ENCODE results near the gene EPB41L4A. TPM values are rescaled to one million over a fixed set of nuclear protein-coding genes. Genes with fewer than 3 reads are reported as not detected.

The EPB41L4A gene
- total RNA-seq, 1 experiment from 2014 or later, result 5.2 TPM

- Mint-ChIP-seq H3K4me1 (peaks cover 12% of the 10 kb centered on the region), H3K4me3 (no peak overlapping the region), H3K9me3 (no peaks in the 10 kb centered on the region), H3K27ac (no peak overlapping the region), H3K27me3 (ENCODE audit: low read depth) (no peaks in the 10 kb centered on the region), H3K36me3 (no peaks in the 10 kb centered on the region)
- ATAC-seq (no peak), DNase-seq (ENCODE audit: low spot score) (no peak)
- TF ChIP-seq JUN (CRISPR knock-in tag; IDR thresholded peaks at IDR 0.05), result no peak
- no peak for TF ChIP-seq GRHL2 (CRISPR knock-in tag; IDR thresholded peaks at IDR 0.05; ENCODE audit: insufficient replicate concordance, severe bottlenecking)
- TF ChIP-seq EMX1 (CRISPR knock-in tag; IDR thresholded peaks at IDR 0.05), result no peak
- no peak for TF ChIP-seq ZBTB21 (CRISPR knock-in tag; IDR thresholded peaks at IDR 0.05; ENCODE audit: borderline replicate concordance)
- TF ChIP-seq ZNF317 (CRISPR knock-in tag; IDR thresholded peaks at IDR 0.05; ENCODE audit: borderline replicate concordance, low read depth), result no peak
- no peak for TF ChIP-seq NR2C2 (CRISPR knock-in tag; IDR thresholded peaks at IDR 0.05)
- no peak for TF ChIP-seq ZNF671 (CRISPR knock-in tag; IDR thresholded peaks at IDR 0.05)
- no peak for TF ChIP-seq USF1 (CRISPR knock-in tag; IDR thresholded peaks at IDR 0.05)
- TF ChIP-seq KAT7 (CRISPR knock-in tag; IDR thresholded peaks at IDR 0.05; ENCODE audit: borderline replicate concordance), result no peak
- no peak for TF ChIP-seq ETV6 (CRISPR knock-in tag; IDR thresholded peaks at IDR 0.05)
- no peak for TF ChIP-seq FOXK1 (CRISPR knock-in tag; IDR thresholded peaks at IDR 0.05)
- no peak for TF ChIP-seq ZNF532 (CRISPR knock-in tag; IDR thresholded peaks at IDR 0.05; ENCODE audit: borderline replicate concordance)
- TF ChIP-seq, protein P1, sequence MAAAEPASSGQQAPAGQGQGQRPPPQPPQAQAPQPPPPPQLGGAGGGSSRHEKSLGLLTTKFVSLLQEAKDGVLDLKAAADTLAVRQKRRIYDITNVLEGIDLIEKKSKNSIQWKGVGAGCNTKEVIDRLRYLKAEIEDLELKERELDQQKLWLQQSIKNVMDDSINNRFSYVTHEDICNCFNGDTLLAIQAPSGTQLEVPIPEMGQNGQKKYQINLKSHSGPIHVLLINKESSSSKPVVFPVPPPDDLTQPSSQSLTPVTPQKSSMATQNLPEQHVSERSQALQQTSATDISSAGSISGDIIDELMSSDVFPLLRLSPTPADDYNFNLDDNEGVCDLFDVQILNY (CRISPR knock-in tag; IDR thresholded peaks at IDR 0.05), result no peak
- ChIA-PET CTCF (interaction anchor here (1.2 kb wide), 1 partner anchor 100 kb away, joined by 4 read pairs; no protein-coding TSS in a partner anchor), POLR2A (no interaction called here)
These were observed 98.7 kb downstream of the EPB41L4A start for GRCh38 chr5:112320408-112320807.

GRCh38 chr5:112318346-112318745 is 100.7 kb downstream of the EPB41L4A start:
- TF ChIP-seq ZNF138 (CRISPR knock-in tag; conservative IDR thresholded peaks at IDR 0.05) (no peak), ZNF263 (CRISPR knock-in tag; IDR thresholded peaks at IDR 0.05; ENCODE audit: low read depth) (no peak), ETV6 (CRISPR knock-in tag; IDR thresholded peaks at IDR 0.05) (no peak), SP1 (CRISPR knock-in tag; conservative IDR thresholded peaks at IDR 0.05) (no peak), ZBTB43 (CRISPR knock-in tag; IDR thresholded peaks at IDR 0.05) (no peak), ZBTB21 (CRISPR knock-in tag; IDR thresholded peaks at IDR 0.05; ENCODE audit: borderline replicate concordance) (no peak)
- TF ChIP-seq, protein P2, sequence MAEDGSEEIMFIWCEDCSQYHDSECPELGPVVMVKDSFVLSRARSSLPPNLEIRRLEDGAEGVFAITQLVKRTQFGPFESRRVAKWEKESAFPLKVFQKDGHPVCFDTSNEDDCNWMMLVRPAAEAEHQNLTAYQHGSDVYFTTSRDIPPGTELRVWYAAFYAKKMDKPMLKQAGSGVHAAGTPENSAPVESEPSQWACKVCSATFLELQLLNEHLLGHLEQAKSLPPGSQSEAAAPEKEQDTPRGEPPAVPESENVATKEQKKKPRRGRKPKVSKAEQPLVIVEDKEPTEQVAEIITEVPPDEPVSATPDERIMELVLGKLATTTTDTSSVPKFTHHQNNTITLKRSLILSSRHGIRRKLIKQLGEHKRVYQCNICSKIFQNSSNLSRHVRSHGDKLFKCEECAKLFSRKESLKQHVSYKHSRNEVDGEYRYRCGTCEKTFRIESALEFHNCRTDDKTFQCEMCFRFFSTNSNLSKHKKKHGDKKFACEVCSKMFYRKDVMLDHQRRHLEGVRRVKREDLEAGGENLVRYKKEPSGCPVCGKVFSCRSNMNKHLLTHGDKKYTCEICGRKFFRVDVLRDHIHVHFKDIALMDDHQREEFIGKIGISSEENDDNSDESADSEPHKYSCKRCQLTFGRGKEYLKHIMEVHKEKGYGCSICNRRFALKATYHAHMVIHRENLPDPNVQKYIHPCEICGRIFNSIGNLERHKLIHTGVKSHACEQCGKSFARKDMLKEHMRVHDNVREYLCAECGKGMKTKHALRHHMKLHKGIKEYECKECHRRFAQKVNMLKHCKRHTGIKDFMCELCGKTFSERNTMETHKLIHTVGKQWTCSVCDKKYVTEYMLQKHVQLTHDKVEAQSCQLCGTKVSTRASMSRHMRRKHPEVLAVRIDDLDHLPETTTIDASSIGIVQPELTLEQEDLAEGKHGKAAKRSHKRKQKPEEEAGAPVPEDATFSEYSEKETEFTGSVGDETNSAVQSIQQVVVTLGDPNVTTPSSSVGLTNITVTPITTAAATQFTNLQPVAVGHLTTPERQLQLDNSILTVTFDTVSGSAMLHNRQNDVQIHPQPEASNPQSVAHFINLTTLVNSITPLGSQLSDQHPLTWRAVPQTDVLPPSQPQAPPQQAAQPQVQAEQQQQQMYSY (CRISPR knock-in tag; IDR thresholded peaks at IDR 0.05), result no peak
- TF ChIP-seq, protein P3, sequence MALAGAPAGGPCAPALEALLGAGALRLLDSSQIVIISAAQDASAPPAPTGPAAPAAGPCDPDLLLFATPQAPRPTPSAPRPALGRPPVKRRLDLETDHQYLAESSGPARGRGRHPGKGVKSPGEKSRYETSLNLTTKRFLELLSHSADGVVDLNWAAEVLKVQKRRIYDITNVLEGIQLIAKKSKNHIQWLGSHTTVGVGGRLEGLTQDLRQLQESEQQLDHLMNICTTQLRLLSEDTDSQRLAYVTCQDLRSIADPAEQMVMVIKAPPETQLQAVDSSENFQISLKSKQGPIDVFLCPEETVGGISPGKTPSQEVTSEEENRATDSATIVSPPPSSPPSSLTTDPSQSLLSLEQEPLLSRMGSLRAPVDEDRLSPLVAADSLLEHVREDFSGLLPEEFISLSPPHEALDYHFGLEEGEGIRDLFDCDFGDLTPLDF (CRISPR knock-in tag; IDR thresholded peaks at IDR 0.05), result no peak
- Mint-ChIP-seq H3K27ac (no peak overlapping the region), H3K4me3 (no peak overlapping the region), H3K27me3 (ENCODE audit: low read depth) (no peaks in the 10 kb centered on the region), H3K9me3 (no peaks in the 10 kb centered on the region), H3K4me1 (peaks cover 12% of the 10 kb centered on the region), H3K36me3 (no peaks in the 10 kb centered on the region)
- ChIA-PET CTCF (interaction anchor here (1.7 kb wide), 1 partner anchor 102 kb away, joined by 7 read pairs; no protein-coding TSS in a partner anchor), POLR2A (no interaction called here)
- DNase-seq (ENCODE audit: low spot score) (no peak), ATAC-seq (no peak)
